Measurements from ENCODE around the gene SPARCL1.
"Not testable (repeated sequence)": the region's sequence is repeated elsewhere in the genome, so short reads cannot be mapped to it uniquely, and the experiment has no call there.

SPARCL1 gene

GRCh38 chr4:87446375-87446774, 82.8 kb downstream of the SPARCL1 start:
- DNase-seq: not testable (repeated sequence)

DNA sequence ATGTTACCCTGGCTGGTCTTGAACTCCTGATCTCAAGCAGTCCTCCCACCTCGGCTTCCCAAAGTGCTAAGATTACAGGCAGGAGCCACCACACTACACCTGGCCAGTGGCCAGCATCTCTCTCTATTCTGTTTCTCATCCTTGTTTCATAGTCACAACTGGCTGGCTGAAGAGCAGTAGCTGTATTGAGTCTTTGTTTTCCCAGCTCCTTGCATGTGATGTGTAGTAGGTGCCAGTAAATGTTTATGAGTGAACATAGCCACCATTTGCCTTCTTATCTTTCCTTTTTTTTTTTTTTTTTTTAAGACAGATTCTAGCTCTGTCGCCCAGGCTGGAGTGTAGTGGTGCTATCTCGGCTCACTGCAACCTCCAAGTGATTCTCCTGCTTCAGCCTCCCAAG, 83.2 kb downstream of the SPARCL1 start:
- DNase-seq: no peak

DNA sequence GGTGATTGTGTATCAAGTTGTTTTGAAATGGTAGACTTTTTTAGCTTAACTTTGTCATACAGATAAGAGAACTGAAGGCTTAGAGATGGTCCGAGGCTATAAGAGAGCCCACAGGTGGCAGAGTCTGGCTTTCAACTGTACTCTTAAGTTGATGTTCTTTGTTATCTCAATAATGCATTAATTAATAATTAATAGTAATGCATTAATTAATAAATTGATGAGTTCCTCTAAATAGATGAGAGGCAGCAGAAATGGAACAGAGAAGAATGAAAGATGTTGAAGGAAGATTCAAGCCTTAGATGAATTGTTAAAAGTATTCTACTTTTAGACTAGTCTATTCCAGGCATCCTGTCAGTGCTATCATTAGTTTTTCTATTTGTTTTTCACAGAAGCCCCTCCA, 84.4 kb downstream of the SPARCL1 start:
- no peak for DNase-seq

DNA sequence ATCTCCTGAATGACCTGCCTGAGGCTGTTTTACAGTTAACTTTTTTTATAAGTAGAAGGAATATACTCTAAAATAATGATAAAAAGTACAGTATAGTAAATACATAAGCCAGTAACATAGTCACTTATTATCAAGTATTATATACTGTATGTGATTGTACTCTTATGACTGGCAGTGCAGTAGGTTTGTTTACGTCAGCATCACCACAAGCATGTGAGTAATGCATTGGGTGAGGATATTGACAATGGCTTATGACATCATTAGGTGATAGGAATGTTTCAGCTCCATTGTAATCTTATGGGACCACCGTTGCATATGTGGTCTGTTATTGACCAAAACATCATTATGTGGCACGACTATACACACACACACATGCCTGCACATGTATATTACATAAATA, 86.3 kb downstream of the SPARCL1 start:
- DNase-seq: no peak

GRCh38 chr4:87433342-87433741, 95.8 kb downstream of the SPARCL1 start:
- DNase-seq: no peak

DNA sequence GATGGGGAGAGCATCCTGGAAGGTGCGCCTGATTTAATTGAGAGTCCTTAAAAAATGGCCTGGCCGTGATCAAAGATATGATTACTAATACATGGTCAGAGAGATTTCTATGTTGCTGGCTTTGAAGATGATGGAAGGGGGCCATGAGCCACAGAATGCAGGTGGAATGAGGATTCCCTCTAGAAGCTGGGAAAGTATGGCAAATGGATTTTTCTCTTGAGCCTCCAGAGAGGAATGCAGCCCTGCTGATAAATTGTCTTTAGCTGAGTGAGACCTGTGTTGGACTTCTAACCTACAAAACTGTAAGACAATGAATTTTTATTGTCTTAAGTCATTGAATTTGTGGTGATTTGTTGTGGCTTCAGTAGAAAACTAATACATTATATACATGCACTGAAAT, 99.1 kb downstream of the SPARCL1 start:
- no peak for DNase-seq

- no peak for DNase-seq
These were observed 100.2 kb downstream of the SPARCL1 start for GRCh38 chr4:87428979-87429378.

DNA sequence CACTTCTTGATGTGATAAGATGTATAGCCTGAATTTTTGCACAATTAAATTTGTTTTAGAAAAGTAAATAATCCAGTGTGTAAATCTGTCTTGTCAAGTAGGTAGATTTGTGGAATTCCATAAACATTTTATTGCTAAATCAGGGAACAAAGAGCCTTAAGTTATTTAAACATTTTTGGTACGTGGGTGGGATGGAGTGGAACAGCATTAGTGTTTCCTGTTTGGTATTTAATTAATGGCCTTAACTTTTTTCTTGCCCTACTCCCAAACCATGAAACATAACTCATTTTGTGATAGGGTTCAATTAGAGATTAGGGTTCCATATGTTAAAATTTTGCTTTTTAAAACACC, 101.7 kb downstream of the SPARCL1 start:
- no peak for DNase-seq

- DNase-seq: no peak
These were observed 102.2 kb downstream of the SPARCL1 start for GRCh38 chr4:87426865-87427517.

- no peak for DNase-seq
These were observed 103.5 kb downstream of the SPARCL1 start for GRCh38 chr4:87425711-87426110.

DNA sequence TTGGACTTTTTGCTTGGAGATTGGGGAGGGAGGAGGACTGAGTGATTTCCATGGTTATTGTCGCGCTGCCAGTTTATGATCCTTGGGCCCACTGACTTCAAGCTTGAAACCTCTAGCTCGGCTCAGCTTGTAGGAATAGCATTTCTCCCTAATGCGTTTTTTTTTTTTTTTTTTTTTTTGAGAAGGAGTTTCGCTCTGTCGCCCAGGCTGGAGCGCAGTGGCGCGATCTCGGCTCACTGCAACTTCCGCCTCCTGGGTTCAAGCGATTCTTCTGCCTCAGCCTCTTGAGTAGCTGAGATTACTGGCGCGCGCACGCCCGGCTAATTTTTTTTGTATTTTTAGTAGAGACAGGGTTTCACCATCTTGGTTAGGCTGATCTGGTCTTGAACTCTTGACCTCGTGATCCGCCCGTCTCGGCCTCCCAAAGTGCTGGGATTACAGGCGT, 105.1 kb downstream of the SPARCL1 start:
- DNase-seq: not testable (repeated sequence)

Data from amygdala (tissue), 56 donors.